B cell (primary cell): Measurements from ENCODE around the gene HBM. TPM values are rescaled to one million over a fixed set of nuclear protein-coding genes. Genes with fewer than 3 reads are reported as not detected.
"Not testable (repeated sequence)": the region's sequence is repeated elsewhere in the genome, so short reads cannot be mapped to it uniquely, and the experiment has no call there.

ENCODE experiments used
- ATAC-seq: fragments of 200-7000 bp; cut with Tn5 transposase; one replicate; pipeline ENCODE4 v1.10.0; 2021; ENCODE audit warnings: low read depth, mild to moderate bottlenecking, moderate number of reproducible peaks, moderate library complexity
- CTCF ChIA-PET: fragments of 350-600 bp; sonication (Branson Sonifier 250); formaldehyde crosslinking; loops from one replicate; lab custom pipeline; 2021; ENCODE audit warnings: antibody characterized with exemption, inconsistent platforms; lab: Charles Lee
- POLR2A ChIA-PET: fragments of 350-600 bp; sonication (Branson Sonifier 250); formaldehyde crosslinking; loops from one replicate; lab custom pipeline; 2021; ENCODE audit warnings: antibody characterized with exemption; lab: Charles Lee
- DNase-seq: peaks from one replicate; pipeline ENCODE4 v3.0.0; 2013
- H2AFZ ChIP-seq: 2 replicates; pipeline ENCODE4 v1.6.1; 2012; ENCODE audit warnings: mild to moderate bottlenecking, low read depth, low read length; ENCODE audit not compliant: insufficient read depth, poor library complexity, severe bottlenecking
- H3K27ac ChIP-seq, 2 donors: 1 replicate in 1 of 2; 2 replicates in 1 of 2; pipeline ENCODE4 v1.5.1; 2012 to 2013; ENCODE audit warnings: low read length in 2 of 2, mild to moderate bottlenecking in 2 of 2, moderate library complexity in 1 of 2
- H3K27me3 ChIP-seq, 4 experiments: fragments of 200-600 bp in 1 of 4; sonication (generic) in 1 of 4; replicated peaks in 1 of 4; 1 replicate in 2 of 4; 2 replicates in 2 of 4; pipeline versions ENCODE4 v1.6.1 to v1.7.0; 2013 to 2016; ENCODE audit warnings: low read length in 3 of 4, mild to moderate bottlenecking in 2 of 4, mixed read lengths in 1 of 4, moderate library complexity in 1 of 4; ENCODE audit not compliant: insufficient read depth in 4 of 4, control insufficient read depth in 3 of 4; ENCODE audit errors: control extremely low read depth in 1 of 4
- H3K36me3 ChIP-seq, 2 experiments: replicated peaks in 1 of 2; 1 replicate in 1 of 2; 2 replicates in 1 of 2; pipeline versions ENCODE4 v1.6.1 to v1.7.1; 2013; ENCODE audit warnings: low read length in 1 of 2; ENCODE audit not compliant: insufficient read depth in 2 of 2, control insufficient read depth in 1 of 2; ENCODE audit errors: control extremely low read depth in 1 of 2, extremely low read depth in 1 of 2
- H3K4me1 ChIP-seq, 2 donors: fragments of 200-600 bp in 1 of 2; sonication (generic) in 1 of 2; 1 replicate in 1 of 2; 2 replicates in 1 of 2; pipeline versions ENCODE4 v1.5.1 to v1.6.1; 2013 to 2017; ENCODE audit warnings: low read length in 2 of 2; ENCODE audit not compliant: control insufficient read depth in 2 of 2, insufficient read depth in 2 of 2
- H3K4me2 ChIP-seq: replicated peaks from 2 replicates; pipeline ENCODE3; 2012; ENCODE audit warnings: mild to moderate bottlenecking, low read depth, low read length; ENCODE audit not compliant: poor library complexity, severe bottlenecking
- H3K4me3 ChIP-seq, 5 experiments: fragments of 200-600 bp in 1 of 5; sonication (generic) in 1 of 5; 1 replicate in 3 of 5; 2 replicates in 2 of 5; pipeline versions ENCODE4 v1.5.1 to v1.7.0; 2011 to 2016; ENCODE audit warnings: low read length in 4 of 5, mild to moderate bottlenecking in 4 of 5, low read depth in 2 of 5, control low read depth in 1 of 5, moderate library complexity in 1 of 5; ENCODE audit not compliant: insufficient read depth in 1 of 5; ENCODE audit errors: control extremely low read depth in 1 of 5, extremely low read depth in 1 of 5
- H3K79me2 ChIP-seq: fragments of 200-600 bp; sonication (generic); one replicate; pipeline ENCODE4 v1.6.0; 2016; ENCODE audit warnings: low read length; ENCODE audit not compliant: control insufficient read depth, insufficient read depth
- H3K9ac ChIP-seq: fragments of 200-600 bp; sonication (generic); 2 replicates; pipeline ENCODE4 v1.6.1; 2017; ENCODE audit warnings: mild to moderate bottlenecking, low read length, moderate library complexity
- H3K9me3 ChIP-seq, 3 donors: one replicate each; pipeline versions ENCODE4 v1.6.1 to v1.7.1; 2013; ENCODE audit warnings: low read length in 2 of 3; ENCODE audit not compliant: control insufficient read depth in 2 of 3, insufficient read depth in 1 of 3; ENCODE audit errors: control extremely low read depth in 1 of 3
- H4K20me1 ChIP-seq: 2 replicates; pipeline ENCODE4 v1.6.0; 2012; ENCODE audit warnings: mild to moderate bottlenecking, low read length; ENCODE audit not compliant: insufficient read depth, control insufficient read depth, poor library complexity, severe bottlenecking
- H3K27ac Mint-ChIP-seq: one replicate; pipeline ENCODE4 v1.8.0; 2021; ENCODE audit warnings: mixed read lengths
- H3K27me3 Mint-ChIP-seq: one replicate; pipeline ENCODE4 v1.8.0; 2021; ENCODE audit warnings: mixed read lengths
- H3K4me1 Mint-ChIP-seq: one replicate; pipeline ENCODE4 v1.8.0; 2021; ENCODE audit warnings: mixed read lengths
- H3K4me3 Mint-ChIP-seq: one replicate; pipeline ENCODE4 v1.8.0; 2021; ENCODE audit warnings: mixed read lengths
- H3K9me3 Mint-ChIP-seq: one replicate; pipeline ENCODE4 v1.8.0; 2022; ENCODE audit warnings: mixed read lengths; ENCODE audit not compliant: insufficient read depth
- CTCF ChIP-seq: fragments of 200-600 bp; IDR thresholded peaks from one replicate; pipeline ENCODE4 v1.8.0; 2022; ENCODE audit warnings: antibody characterized with exemption, mild to moderate bottlenecking
- EZH2 ChIP-seq: IDR thresholded peaks from 2 replicates; pipeline ENCODE4 v1.6.1; 2012; ENCODE audit warnings: borderline replicate concordance, low read depth, mild to moderate bottlenecking, moderate library complexity, low read length; ENCODE audit not compliant: insufficient read depth, poor library complexity, severe bottlenecking
- WGBS: methylation state at CpG from one replicate; pipeline ENCODE4 v1.1.5; 2013; ENCODE audit warnings: missing lambda C conversion rate; ENCODE audit not compliant: insufficient coverage; 5-methylcytosine and 5-hydroxymethylcytosine counted together
- intact Hi-C: fragments of 100-400 bp; cut with micrococcal nuclease; formaldehyde crosslinking; loops from one replicate; pipeline ENCODE4 v1.10.0; 2022
- polyA plus RNA-seq: library from polyadenylated mRNA; depleted of rRNA; stranded (reverse); fragments of >200 nt; gene quantifications from 2 replicates; pipeline ENCODE4 v1.2.3, GENCODE V29; 2012
- total RNA-seq, 2 donors: library from RNA; stranded (reverse); fragments of 120-200 nt in 1 of 2; gene quantifications; 1 replicate in 1 of 2; 2 replicates in 1 of 2; pipeline versions ENCODE4 v1.2.3 to v1.2.4, GENCODE V29; 2013 to 2022

Gene HBM
- total and polyA plus RNA-seq, 2 donors (not counting 1 experiment from before 2014, with no cell fraction given), result 0.64 TPM; not detected in 1

DNA sequence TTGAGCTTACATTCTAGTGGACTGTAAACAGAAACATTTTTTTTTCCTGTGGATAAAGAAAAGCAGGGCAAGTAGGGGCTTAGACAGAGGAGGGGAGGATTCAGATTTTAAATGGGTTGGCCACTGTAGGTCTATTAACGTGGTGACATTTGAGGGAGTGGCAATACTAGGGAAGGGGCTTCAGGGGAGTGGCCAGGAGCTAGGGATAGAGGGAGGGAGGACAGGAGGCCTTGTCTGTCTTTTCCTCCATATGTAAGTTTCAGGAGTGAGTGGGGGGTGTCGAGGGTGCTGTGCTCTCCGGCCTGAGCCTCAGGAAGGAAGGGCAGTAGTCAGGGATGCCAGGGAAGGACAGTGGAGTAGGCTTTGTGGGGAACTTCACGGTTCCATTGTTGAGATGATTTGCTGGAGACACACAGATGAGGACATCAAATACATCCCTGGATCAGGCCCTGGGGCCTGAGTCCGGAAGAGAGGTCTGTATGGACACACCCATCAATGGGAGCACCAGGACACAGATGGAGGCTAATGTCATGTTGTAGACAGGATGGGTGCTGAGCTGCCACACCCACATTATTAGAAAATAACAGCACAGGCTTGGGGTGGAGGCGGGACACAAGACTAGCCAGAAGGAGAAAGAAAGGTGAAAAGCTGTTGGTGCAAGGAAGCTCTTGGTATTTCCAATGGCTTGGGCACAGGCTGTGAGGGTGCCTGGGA, 6.5 kb upstream of the HBM start:
- Mint-ChIP-seq H3K4me1 (peaks cover 6% of the 10 kb centered on the region), H3K9me3 (no peaks in the 10 kb centered on the region), H3K27ac (no peak overlapping the region), H3K4me3 (no peak overlapping the region), H3K27me3 (peaks cover 38% of the 10 kb centered on the region)
- TF ChIP-seq CTCF, result no peak
- TF ChIP-seq EZH2, result no peak
- ChIA-PET POLR2A (interaction anchor here (0.6 to 0.7 kb wide), 2 partner anchors 51 to 198 kb away, joined by 3 to 8 read pairs; no protein-coding TSS in a partner anchor), CTCF (no interaction called here)
- Histone ChIP-seq H3K36me3 (no peaks in the 10 kb centered on the region), H3K4me2 (no peak overlapping the region), H3K27ac (no peak overlapping the region), H4K20me1 (no peaks in the 10 kb centered on the region), H3K79me2 (no peaks in the 10 kb centered on the region), H3K4me3 (no peak overlapping the region), H3K9ac (no peak overlapping the region), H2AFZ (no peak overlapping the region), H3K4me1 (peaks cover 7% of the 10 kb centered on the region in 2 donors), H3K9me3 (peaks cover 0 to 6% (median 0%) of the 10 kb centered on the region in 3 donors), H3K27me3 (peaks cover 0 to 36% (median 13%) of the 10 kb centered on the region in 4 experiments)
- ATAC-seq (no peak), DNase-seq (no peak)
- intact Hi-C loops, result no loop called here
- WGBS, result 46% methylated on average over 4 of the region's 6 CpGs

- intact Hi-C loops, H2AFZ ChIP-seq, H3K4me3 ChIP-seq, H3K27ac ChIP-seq, H3K9me3 ChIP-seq, ATAC-seq, H3K27ac Mint-ChIP-seq, H4K20me1 ChIP-seq, DNase-seq, H3K4me3 Mint-ChIP-seq, H3K4me1 Mint-ChIP-seq, H3K4me2 ChIP-seq, H3K36me3 ChIP-seq, H3K9me3 Mint-ChIP-seq, POLR2A ChIA-PET, H3K9ac ChIP-seq, CTCF ChIA-PET, H3K4me1 ChIP-seq, H3K79me2 ChIP-seq: not testable (repeated sequence)
- H3K27me3 Mint-ChIP-seq, result peaks cover 35% of the 10 kb centered on the region
- WGBS, result 96% methylated on average over 4 of the region's 20 CpGs
- peaks cover 0 to 30% (median 8%) of the 10 kb centered on the region in 4 experiments for H3K27me3 ChIP-seq
These were observed 5.5 kb upstream of the HBM start for GRCh38 chr16:160242-160641.
